Osteoblast (primary cell): ENCODE data around the gene THUMPD1. TPM values are rescaled to one million over a fixed set of nuclear protein-coding genes. Genes with fewer than 3 reads are reported as not detected.
"Not testable (repeated sequence)": the region's sequence is repeated elsewhere in the genome, so short reads cannot be mapped to it uniquely, and the experiment has no call there.

Experiments
- DNase-seq: peaks from one replicate; pipeline ENCODE4 v3.0.0; 2011; ENCODE audit warnings: low spot score, mixed read lengths; ENCODE audit not compliant: insufficient read length; ENCODE audit errors: missing footprints
- H2AFZ ChIP-seq: 2 replicates; pipeline ENCODE4 v1.6.0; 2011; ENCODE audit warnings: mild to moderate bottlenecking, low read length
- H3K27ac ChIP-seq: 2 replicates; pipeline ENCODE4 v1.5.1; 2011; ENCODE audit warnings: mild to moderate bottlenecking, low read depth, low read length, moderate library complexity
- H3K27me3 ChIP-seq: 2 replicates; pipeline ENCODE4 v1.6.0; 2012; ENCODE audit warnings: mild to moderate bottlenecking, control low read depth, inconsistent platforms, low read length, moderate library complexity; ENCODE audit not compliant: insufficient read depth
- H3K36me3 ChIP-seq: 2 replicates; pipeline ENCODE4 v1.5.1; 2011; ENCODE audit warnings: mild to moderate bottlenecking, low read length, control low read depth, moderate library complexity; ENCODE audit not compliant: insufficient read depth
- H3K4me1 ChIP-seq: 2 replicates; pipeline ENCODE4 v1.5.1; 2011; ENCODE audit warnings: mild to moderate bottlenecking, low read length, control low read depth, moderate library complexity; ENCODE audit not compliant: insufficient read depth
- H3K4me2 ChIP-seq: 2 replicates; pipeline ENCODE4 v1.6.0; 2011; ENCODE audit warnings: mild to moderate bottlenecking, low read length; ENCODE audit not compliant: insufficient read depth
- H3K4me3 ChIP-seq: fragments of 200-600 bp; sonication (generic); 3 replicates; pipeline ENCODE4 v1.5.1; 2012; ENCODE audit warnings: mild to moderate bottlenecking, low read length, inconsistent platforms; ENCODE audit not compliant: insufficient read depth
- H3K79me2 ChIP-seq: 2 replicates; pipeline ENCODE4 v1.6.0; 2012; ENCODE audit warnings: mild to moderate bottlenecking, low read length, control low read depth, inconsistent platforms; ENCODE audit not compliant: insufficient read depth
- H3K9me3 ChIP-seq: 2 replicates; pipeline ENCODE4 v1.5.1; 2011; ENCODE audit warnings: low read depth, low read length, control low read depth
- H4K20me1 ChIP-seq: 2 replicates; pipeline ENCODE4 v1.6.0; 2012; ENCODE audit warnings: mild to moderate bottlenecking, low read length, control low read depth; ENCODE audit not compliant: insufficient read depth
- CTCF ChIP-seq: IDR thresholded peaks from 2 replicates; pipeline ENCODE4 v1.5.1; 2011; ENCODE audit warnings: mild to moderate bottlenecking, low read depth, low read length, moderate library complexity; ENCODE audit errors: extremely low read depth
- total RNA-seq: library from RNA; depleted of rRNA; stranded (reverse); fragments of >200 nt; gene quantifications from 2 replicates; pipeline ENCODE4 v1.2.3, GENCODE V29; 2012

Gene THUMPD1
- total RNA-seq, 1 donor, result 78.9 TPM

GRCh38 chr16:20696618-20697017 is 45.0 kb downstream of the THUMPD1 start:
- Histone ChIP-seq H3K4me1 (no peaks in the 10 kb centered on the region), H3K79me2 (no peaks in the 10 kb centered on the region), H3K4me3 (no peak overlapping the region), H3K36me3 (no peaks in the 10 kb centered on the region), H3K27me3 (no peaks in the 10 kb centered on the region), H3K27ac (no peak overlapping the region), H2AFZ (no peak overlapping the region), H4K20me1 (no peaks in the 10 kb centered on the region), H3K9me3 (no peaks in the 10 kb centered on the region), H3K4me2 (no peak overlapping the region)
- DNase-seq, result no peak
- TF ChIP-seq CTCF, result no peak

- TF ChIP-seq CTCF, result no peak
- no peaks in the 10 kb centered on the region for H3K36me3 ChIP-seq
- DNase-seq, result no peak
- H4K20me1 ChIP-seq, result no peaks in the 10 kb centered on the region
- H3K27ac ChIP-seq, result no peak overlapping the region
- H2AFZ ChIP-seq, result no peak overlapping the region
- no peaks in the 10 kb centered on the region for H3K27me3 ChIP-seq
- no peak overlapping the region for H3K4me2 ChIP-seq
- no peaks in the 10 kb centered on the region for H3K79me2 ChIP-seq
- H3K4me1 ChIP-seq, result no peaks in the 10 kb centered on the region
- no peaks in the 10 kb centered on the region for H3K9me3 ChIP-seq
- no peak overlapping the region for H3K4me3 ChIP-seq
These were observed 46.6 kb downstream of the THUMPD1 start for GRCh38 chr16:20695024-20695423.

DNA sequence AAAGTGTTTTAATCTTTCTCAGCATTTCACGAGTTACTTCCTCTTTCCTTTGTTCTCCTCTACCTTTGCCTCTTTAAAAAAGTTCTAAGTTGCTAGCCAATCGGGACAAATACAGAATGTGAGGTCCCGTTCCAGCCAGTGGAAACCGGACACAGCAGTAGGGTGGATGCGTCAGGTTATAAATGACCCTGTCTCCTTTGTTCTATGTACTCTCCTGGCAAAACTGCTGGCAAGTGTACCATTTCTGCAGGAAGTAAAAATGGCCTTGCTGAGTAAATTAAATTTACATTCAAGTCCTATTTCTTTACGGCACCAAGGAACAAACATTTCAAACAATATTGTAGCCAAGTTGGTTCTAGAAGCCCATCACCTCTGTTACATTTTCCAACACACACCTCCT is 47.5 kb downstream of the THUMPD1 start:
- H3K79me2 ChIP-seq, H3K4me1 ChIP-seq, H3K27ac ChIP-seq, H4K20me1 ChIP-seq, H3K9me3 ChIP-seq, H3K36me3 ChIP-seq, DNase-seq, H3K27me3 ChIP-seq, H2AFZ ChIP-seq, H3K4me3 ChIP-seq, H3K4me2 ChIP-seq: not testable (repeated sequence)

DNA sequence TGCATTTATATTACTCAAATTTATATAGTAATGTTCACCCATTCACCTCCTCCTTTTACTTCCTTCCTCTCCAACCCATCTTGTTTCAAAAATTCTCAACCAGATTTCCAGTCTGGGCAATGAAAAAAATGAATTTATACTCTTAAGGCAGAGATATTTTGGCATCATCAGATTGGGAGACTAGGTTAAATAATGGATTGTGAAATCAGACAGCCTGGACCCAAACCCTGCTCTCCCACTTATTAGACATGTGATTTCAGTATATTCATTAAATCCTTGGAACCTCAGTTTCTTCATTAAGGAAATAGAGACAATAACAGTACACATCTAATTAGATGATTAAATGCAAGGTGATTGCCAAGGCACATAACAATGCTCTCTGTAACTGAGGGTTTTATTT is 52.0 kb downstream of the THUMPD1 start:
- no peaks in the 10 kb centered on the region for H3K36me3 ChIP-seq

More for the DNA sequence above, 52.0 kb downstream of the THUMPD1 start:
- H3K27me3 ChIP-seq, result no peaks in the 10 kb centered on the region
- H3K27ac ChIP-seq, result no peak overlapping the region
- H4K20me1 ChIP-seq, result no peaks in the 10 kb centered on the region
- no peak overlapping the region for H3K4me3 ChIP-seq
- H3K79me2 ChIP-seq, result no peaks in the 10 kb centered on the region
- H3K9me3 ChIP-seq, result no peaks in the 10 kb centered on the region
- no peak overlapping the region for H2AFZ ChIP-seq
- H3K4me2 ChIP-seq, result no peak overlapping the region
- no peaks in the 10 kb centered on the region for H3K4me1 ChIP-seq
- TF ChIP-seq CTCF, result no peak
- DNase-seq, result no peak
